M059J (cell line): ENCODE measurements around the gene EMC1. TPM values are rescaled to one million over a fixed set of nuclear protein-coding genes. Genes with fewer than 3 reads are reported as not detected.
"Not testable (repeated sequence)": the region's sequence is repeated elsewhere in the genome, so short reads cannot be mapped to it uniquely, and the experiment has no call there.

Source experiments
- DNase-seq: peaks from one replicate; pipeline ENCODE4 v3.0.0-alpha.2; 2012; ENCODE audit warnings: low read depth
- total RNA-seq: library from RNA; depleted of rRNA; stranded (reverse); fragments of >200 nt; shearing (Covaris generic); gene quantifications from 2 replicates; pipeline ENCODE4 v1.2.3, GENCODE V29; 2014

Gene EMC1
- total RNA-seq, 1 experiment from 2014 or later = 120 TPM

GRCh38 chr1:19260211-19261138, 9.2 kb upstream of the EMC1 start:
- peak; percentile 83 for DNase-seq

- DNase-seq = no peak
These were observed 7.0 kb upstream of the EMC1 start for GRCh38 chr1:19258353-19258752.

GRCh38 chr1:19257178-19257914, 6.0 kb upstream of the EMC1 start:
- peak; percentile 20 for DNase-seq

- not testable (repeated sequence) for DNase-seq
These were observed 5.0 kb upstream of the EMC1 start for GRCh38 chr1:19256301-19256700.

- DNase-seq = no peak
These were observed 4.0 kb upstream of the EMC1 start for GRCh38 chr1:19255288-19255687.

GRCh38 chr1:19254416-19254815, 3.1 kb upstream of the EMC1 start:
- DNase-seq = no peak

- peak; percentile 24 for DNase-seq
These were observed 557 bp downstream of the EMC1 start for GRCh38 chr1:19250629-19251304.

GRCh38 chr1:19240673-19241538, 10.4 kb downstream of the EMC1 start:
- peak; percentile 48 for DNase-seq

GRCh38 chr1:19239876-19240275, 11.4 kb downstream of the EMC1 start:
- no peak for DNase-seq

- DNase-seq = no peak
These were observed 17.1 kb downstream of the EMC1 start for GRCh38 chr1:19234224-19234623.

- DNase-seq = peak; percentile 16
These were observed 18.8 kb downstream of the EMC1 start for GRCh38 chr1:19232524-19232846.

- not testable (repeated sequence) for DNase-seq
These were observed 19.4 kb downstream of the EMC1 start for GRCh38 chr1:19231736-19232523.

GRCh38 chr1:19229828-19230325, 21.4 kb downstream of the EMC1 start:
- DNase-seq = no peak

- no peak for DNase-seq
These were observed 22.1 kb downstream of the EMC1 start for GRCh38 chr1:19229229-19229628.

- peak; percentile 77 for DNase-seq
These were observed 28.1 kb downstream of the EMC1 start for GRCh38 chr1:19222979-19223824.

GRCh38 chr1:19222573-19222972, 28.8 kb downstream of the EMC1 start:
- no peak for DNase-seq

GRCh38 chr1:19220991-19221390, 30.3 kb downstream of the EMC1 start:
- no peak for DNase-seq

GRCh38 chr1:19220080-19220846, 31.1 kb downstream of the EMC1 start:
- DNase-seq = no peak

- DNase-seq = no peak
These were observed 31.9 kb downstream of the EMC1 start for GRCh38 chr1:19219451-19219850.
